Measurements from ENCODE around the gene KSR1. TPM values are rescaled to one million over a fixed set of nuclear protein-coding genes. Genes with fewer than 3 reads are reported as not detected.
A peak's percentile ranks its signal among the peaks of the same experiment; 100 is the strongest.

Gene KSR1
- total and polyA plus RNA-seq, 9 of the 15 experiments (the other 6 are each of a cell fraction or from before 2014, with no cell fraction given), result 1.4 to 51.7 (median 18.4) TPM

DNA sequence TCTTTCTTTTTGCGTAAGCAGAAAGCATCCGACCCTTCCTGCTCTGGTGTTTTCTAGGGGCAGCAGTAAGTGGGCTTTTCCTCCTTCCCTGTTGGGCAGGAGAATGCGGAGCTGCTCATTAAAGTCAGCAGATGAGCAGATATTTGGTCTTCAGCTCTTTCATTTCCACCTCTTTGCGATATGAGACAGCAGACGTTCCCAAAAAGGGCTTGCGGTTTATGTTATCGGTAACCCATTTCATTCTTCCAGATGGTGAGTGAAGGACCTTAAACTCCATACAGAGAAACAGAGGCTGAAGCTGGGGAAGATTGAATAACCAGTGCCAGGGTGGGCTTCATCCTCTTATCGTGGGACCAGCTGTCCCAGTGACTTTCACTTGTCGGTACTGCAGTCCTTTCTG, 40.7 kb downstream of the KSR1 start:
- in situ Hi-C loops (cut with MboI), result no loop called here
- peak; percentile 83 for FAIRE-seq
- TF ChIP-seq ZNF324 (CRISPR knock-in tag; IDR thresholded peaks at IDR 0.05) (no peak), JUNB (CRISPR knock-in tag; conservative IDR thresholded peaks at IDR 0.05) (no peak), ARID1B (IDR thresholded peaks at IDR 0.05) (peak; percentile 63), RCOR1 (IDR thresholded peaks at IDR 0.05; ENCODE audit: borderline replicate concordance in 1 of 2, low read depth in 2 of 2, low read length in 2 of 2) (peak in 1 of 2 experiments; percentile 46; a peak in 1 of 4 replicates), TEAD4 (IDR thresholded peaks at IDR 0.05; ENCODE audit: low read length) (peak; percentile 67; the same call in 1 of the 2 replicates), TEAD4 (CRISPR knock-in tag; IDR thresholded peaks at IDR 0.05; ENCODE audit: borderline replicate concordance) (no peak), ZNF408 (CRISPR knock-in tag; IDR thresholded peaks at IDR 0.05; ENCODE audit: low read depth) (no peak), DPF2 (IDR thresholded peaks at IDR 0.05) (peak; percentile 58; the same call in 1 of the 2 replicates), SMARCA4 (IDR thresholded peaks at IDR 0.05) (peak; percentile 37; the same call in 1 of the 2 replicates), CTBP1 (IDR thresholded peaks at IDR 0.05; ENCODE audit: borderline replicate concordance) (peak; percentile 46; the same call in 1 of the 2 replicates), PURB (CRISPR knock-in tag; IDR thresholded peaks at IDR 0.05; ENCODE audit: low read depth) (no peak), PHF20 (IDR thresholded peaks at IDR 0.05; ENCODE audit: partially characterized antibody) (no peak), RBM25 (IDR thresholded peaks at IDR 0.05; ENCODE audit: low read depth, low read length, severe bottlenecking) (no peak), PCBP2 (IDR thresholded peaks at IDR 0.05; ENCODE audit: low read depth, low read length, poor library complexity, severe bottlenecking) (no peak), STAT5B (CRISPR knock-in tag; IDR thresholded peaks at IDR 0.05) (no peak), KDM1A (IDR thresholded peaks at IDR 0.05) (0 out of 4 replicates have a peak, but pooled peaks of 1 of the 2 experiments have one; percentile 6), SNIP1 (IDR thresholded peaks at IDR 0.05; ENCODE audit: low read depth) (no peak), CBFA2T3 (IDR thresholded peaks at IDR 0.05) (peak; percentile 76), CBFA2T2 (conservative IDR thresholded peaks at IDR 0.05) (peak; percentile 58), CXXC5 (CRISPR knock-in tag; IDR thresholded peaks at IDR 0.05) (peak; percentile 19; the same call in 1 of the 2 replicates), RBBP5 (IDR thresholded peaks at IDR 0.05; ENCODE audit: borderline replicate concordance, insufficient read depth, low read length, poor library complexity, severe bottlenecking) (peak; percentile 40), SMAD4 (CRISPR knock-in tag; conservative IDR thresholded peaks at IDR 0.05) (0 out of 2 replicates have a peak, but pooled peaks have one; percentile 50), TBL1XR1 (IDR thresholded peaks at IDR 0.05; ENCODE audit: low read length in 2 of 2) (peak in 1 of 2 experiments; percentile 55; a peak in 2 of 4 replicates)
- TF ChIP-seq, protein P1, sequence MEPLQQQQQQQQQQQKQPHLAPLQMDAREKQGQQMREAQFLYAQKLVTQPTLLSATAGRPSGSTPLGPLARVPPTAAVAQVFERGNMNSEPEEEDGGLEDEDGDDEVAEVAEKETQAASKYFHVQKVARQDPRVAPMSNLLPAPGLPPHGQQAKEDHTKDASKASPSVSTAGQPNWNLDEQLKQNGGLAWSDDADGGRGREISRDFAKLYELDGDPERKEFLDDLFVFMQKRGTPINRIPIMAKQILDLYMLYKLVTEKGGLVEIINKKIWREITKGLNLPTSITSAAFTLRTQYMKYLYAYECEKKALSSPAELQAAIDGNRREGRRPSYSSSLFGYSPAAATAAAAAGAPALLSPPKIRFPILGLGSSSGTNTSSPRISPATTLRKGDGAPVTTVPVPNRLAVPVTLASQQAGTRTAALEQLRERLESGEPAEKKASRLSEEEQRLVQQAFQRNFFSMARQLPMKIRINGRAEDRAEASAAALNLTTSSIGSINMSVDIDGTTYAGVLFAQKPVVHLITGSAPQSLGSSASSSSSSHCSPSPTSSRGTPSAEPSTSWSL (CRISPR knock-in tag; IDR thresholded peaks at IDR 0.05; ENCODE audit: borderline replicate concordance), result no peak

More for the DNA sequence above, 40.7 kb downstream of the KSR1 start:
- Histone ChIP-seq H3K27ac (ENCODE audit: extremely low read depth, low read depth, low read length) (no peak overlapping the region), H3K27me3 (ENCODE audit: control insufficient read depth in 2 of 2, insufficient read depth in 2 of 2, low read length in 2 of 2) (no peaks in the 10 kb centered on the region), H2AFZ (ENCODE audit: low read depth, low read length) (no peak overlapping the region), H3K4me2 (ENCODE audit: insufficient read depth, low read length) (peak overlapping the region; percentile 34), H3K9me3 (replicated peaks; ENCODE audit: control insufficient read depth, insufficient read depth, low read depth, low read length) (peaks cover 7% of the 10 kb centered on the region; the same call in 1 of the 2 replicates), H4K20me1 (replicated peaks; ENCODE audit: control insufficient read depth, insufficient read depth, low read length) (no peaks in the 10 kb centered on the region; the same call in 1 of the 2 replicates), H3K79me2 (ENCODE audit: control insufficient read depth, insufficient read depth, low read length) (peaks cover 82% of the 10 kb centered on the region), H3K36me3 (ENCODE audit: control insufficient read depth, insufficient read depth, low read length) (peaks cover 8% of the 10 kb centered on the region; the same call in 2 of the 3 replicates), H3K9ac (ENCODE audit: insufficient read depth in 1 of 2, low read depth in 2 of 2, low read length in 2 of 2) (peak overlapping the region in 1 of 2 experiments; percentile 83; a peak in 2 of 4 replicates), H3K4me3 (no peak overlapping the region), H3K4me1 (replicated peaks in 1 of 2; ENCODE audit: control insufficient read depth in 2 of 2, insufficient read depth in 2 of 2, low read length in 2 of 2) (peaks cover 28 to 43% of the 10 kb centered on the region in 2 experiments), H3K9me1 (ENCODE audit: control insufficient read depth, insufficient read depth, low read length) (no peaks in the 10 kb centered on the region)
- ATAC-seq (peak; percentile 25), DNase-seq (ENCODE audit: extremely low read depth in 1 of 4, low spot score in 3 of 4) (peak in 2 of 4 experiments; percentile 34 to 65)
- BruUV-seq (replicated peaks), result no TSS peak
- WGBS (ENCODE audit: insufficient coverage, low coverage, missing lambda C conversion rate), result 2% methylated on average over 9 of the region's 9 CpGs
- POLR2A ChIA-PET, result interaction anchor here (0.7 to 1.7 kb wide), 10 partner anchors 8 to 260 kb away, joined by 3 to 5 read pairs (median 4); no protein-coding TSS in a partner anchor
- intact Hi-C loops (cut with micrococcal nuclease), result loop anchor here (2.0 to 10.0 kb wide), 2 partner anchors 78 to 106 kb away; no protein-coding TSS in a partner anchor
- CTCF ChIA-PET (ENCODE audit: low intra/inter-chr PET ratio), result no interaction called here
